Panc1 (cell line): ENCODE results near the gene SETMAR. TPM values are rescaled to one million over a fixed set of nuclear protein-coding genes. Genes with fewer than 3 reads are reported as not detected.
"Not testable (repeated sequence)": the region's sequence is repeated elsewhere in the genome, so short reads cannot be mapped to it uniquely, and the experiment has no call there.

Experiments
- ATAC-seq: fragments of 200-7000 bp; cut with Tn5 transposase; 2 replicates; pipeline ENCODE4 v1.9.1; 2020; ENCODE audit warnings: mild to moderate bottlenecking, moderate library complexity
- BruUV-seq: library from RNA; stranded (reverse); fragments of 400-500 nt; replicated peaks from 2 replicates; lab custom pipeline; 2021; lab: Mats Ljungman, UMichigan
- CTCF ChIA-PET: fragments of 300-600 bp; sonication (Branson Sonifier 250); formaldehyde crosslinking; loops from one replicate; lab custom pipeline; 2022; ENCODE audit warnings: antibody characterized with exemption; lab: Charles Lee
- POLR2A ChIA-PET: fragments of 300-600 bp; sonication (Branson Sonifier 250); formaldehyde crosslinking; loops from one replicate; lab custom pipeline; 2022; ENCODE audit warnings: antibody characterized with exemption; lab: Charles Lee
- DNase-seq: peaks from one replicate; pipeline ENCODE4 v3.0.0-alpha.2; 2010; ENCODE audit warnings: low read depth, low spot score
- H3K27ac ChIP-seq: 2 replicates; pipeline ENCODE4 v1.5.1; 2011; ENCODE audit warnings: mild to moderate bottlenecking, low read length, inconsistent platforms
- H3K27me3 ChIP-seq: fragments of 200-500 bp; sonication (Bioruptor generic); 2 replicates; pipeline ENCODE4 v1.6.0; 2014; ENCODE audit warnings: low read length, inconsistent platforms; ENCODE audit not compliant: control insufficient read depth, insufficient read depth
- H3K36me3 ChIP-seq: fragments of 200-500 bp; sonication (Bioruptor generic); 2 replicates; pipeline ENCODE4 v1.5.1; 2014; ENCODE audit warnings: inconsistent platforms, mild to moderate bottlenecking, low read length, moderate library complexity; ENCODE audit not compliant: control insufficient read depth, insufficient read depth
- H3K4me1 ChIP-seq: 2 replicates; pipeline ENCODE4 v1.5.1; 2011; ENCODE audit warnings: inconsistent platforms, mild to moderate bottlenecking, low read length, moderate library complexity; ENCODE audit not compliant: control insufficient read depth, insufficient read depth
- H3K4me3 ChIP-seq, 2 experiments: 2 replicates each; pipeline ENCODE4 v1.5.1; 2011 to 2012; ENCODE audit warnings: low read depth in 2 of 2, low read length in 2 of 2, mild to moderate bottlenecking in 2 of 2, inconsistent platforms in 1 of 2, moderate library complexity in 1 of 2
- H3K9me3 ChIP-seq: fragments of 200-500 bp; sonication (Bioruptor generic); 2 replicates; pipeline ENCODE4 v1.5.1; 2014; ENCODE audit warnings: low read depth, mild to moderate bottlenecking, inconsistent platforms, low read length, moderate library complexity; ENCODE audit not compliant: control insufficient read depth, insufficient read depth
- CTCF ChIP-seq: fragments of 450-650 bp; IDR thresholded peaks from 2 replicates; pipeline ENCODE4 v1.5.1; 2017; ENCODE audit warnings: mild to moderate bottlenecking
- POLR2AphosphoS5 ChIP-seq: IDR thresholded peaks from 2 replicates; pipeline ENCODE4 v1.6.1; 2012; ENCODE audit warnings: mild to moderate bottlenecking, low read depth, low read length, moderate library complexity
- REST ChIP-seq, 2 experiments: IDR thresholded peaks; 2 replicates each; pipeline ENCODE4 v1.6.1; 2011 to 2012; ENCODE audit warnings: low read depth in 2 of 2, control low read depth in 1 of 2, low read length in 1 of 2, mild to moderate bottlenecking in 1 of 2, moderate library complexity in 1 of 2; ENCODE audit not compliant: insufficient read depth in 1 of 2
- SIN3A ChIP-seq: IDR thresholded peaks from 2 replicates; pipeline ENCODE4 v1.6.1; 2012; ENCODE audit warnings: low read depth, mild to moderate bottlenecking, low read length, moderate library complexity, borderline replicate concordance; ENCODE audit not compliant: insufficient read depth
- TCF7L2 ChIP-seq: IDR thresholded peaks from 2 replicates; pipeline ENCODE4 v1.6.1; 2011; ENCODE audit warnings: mild to moderate bottlenecking, low read depth, low read length, inconsistent platforms
- in situ Hi-C: cut with HindIII; loops from 2 replicates; pipeline ENCODE4 v1.10.0; 2016; ENCODE audit warnings: low sequenced_read_pairs, low pct_unique_long_range_greater_than_20kb
- intact Hi-C: fragments of 100-400 bp; cut with micrococcal nuclease; formaldehyde crosslinking; loops from one replicate; pipeline ENCODE4 v1.10.0; 2022; ENCODE audit not compliant: unreplicated experiment
- total RNA-seq: library from RNA; stranded (reverse); gene quantifications from one replicate; pipeline ENCODE4 v1.2.1, GENCODE V29; 2021; ENCODE audit not compliant: unreplicated experiment

SETMAR gene
- total RNA-seq, 1 experiment from 2014 or later = 9.6 TPM

- Histone ChIP-seq H3K27ac (no peak overlapping the region), H3K4me3 (no peak overlapping the region), H3K4me1 (no peaks in the 10 kb centered on the region), H3K36me3 (no peaks in the 10 kb centered on the region), H3K9me3 (no peaks in the 10 kb centered on the region), H3K27me3 (peaks cover 3% of the 10 kb centered on the region; the same call in 1 of the 2 replicates)
- ChIA-PET POLR2A (no interaction called here), CTCF (no interaction called here)
- no peak for TF ChIP-seq CTCF
- TF ChIP-seq REST (IDR thresholded peaks at IDR 0.05; ENCODE audit: insufficient read depth in 1 of 2, low read depth in 2 of 2, low read length in 1 of 2) = no peak
- TF ChIP-seq TCF7L2 = no peak
- no peak for TF ChIP-seq SIN3A
- TF ChIP-seq POLR2AphosphoS5 = no peak
- BruUV-seq = no TSS peak
- ATAC-seq = no peak
- no peak for DNase-seq
- in situ Hi-C loops (no loop called here), intact Hi-C loops (no loop called here)
These were observed 8.4 kb upstream of the SETMAR start for GRCh38 chr3:4294616-4295327.

GRCh38 chr3:4296454-4296853 is 6.7 kb upstream of the SETMAR start:
- H3K9me3 ChIP-seq, POLR2A ChIA-PET, H3K36me3 ChIP-seq, H3K4me3 ChIP-seq, H3K4me1 ChIP-seq, in situ Hi-C loops, H3K27ac ChIP-seq, intact Hi-C loops, ATAC-seq, DNase-seq, H3K27me3 ChIP-seq, BruUV-seq: not testable (repeated sequence)
- CTCF ChIA-PET = interaction anchor here (0.7 kb wide), 1 partner anchor 77 kb away, joined by 6 read pairs; no protein-coding TSS in a partner anchor

GRCh38 chr3:4297486-4297885 is 5.7 kb upstream of the SETMAR start:
- Histone ChIP-seq H3K36me3 (no peaks in the 10 kb centered on the region), H3K27me3 (peaks cover 3% of the 10 kb centered on the region; the same call in 1 of the 2 replicates), H3K9me3 (no peaks in the 10 kb centered on the region), H3K4me1 (no peaks in the 10 kb centered on the region), H3K27ac (no peak overlapping the region), H3K4me3 (no peak overlapping the region)
- DNase-seq = no peak
- POLR2A ChIA-PET = no interaction called here
- intact Hi-C loops = no loop called here
- CTCF ChIA-PET = no interaction called here
- no TSS peak for BruUV-seq
- ATAC-seq = no peak
- in situ Hi-C loops = no loop called here
- no peak for TF ChIP-seq SIN3A
- no peak for TF ChIP-seq REST (IDR thresholded peaks at IDR 0.05; ENCODE audit: insufficient read depth in 1 of 2, low read depth in 2 of 2, low read length in 1 of 2)
- TF ChIP-seq POLR2AphosphoS5 = no peak
- TF ChIP-seq CTCF = no peak
- TF ChIP-seq TCF7L2 = no peak
